HCT116 (cell line): ENCODE data around the gene PDE10A.

ENCODE experiments used
- EZH2phosphoT487 ChIP-seq: fragments of 200-600 bp; IDR thresholded peaks from 2 replicates; pipeline ENCODE4 v1.6.1; 2018; ENCODE audit warnings: antibody characterized with exemption, borderline replicate concordance
- POLR2A ChIP-seq: IDR thresholded peaks from 2 replicates; pipeline ENCODE4 v1.7.0; 2011; ENCODE audit warnings: borderline replicate concordance; ENCODE audit not compliant: insufficient read depth, insufficient read length; ENCODE audit errors: extremely low read depth
- POLR2AphosphoS5 ChIP-seq: IDR thresholded peaks from 2 replicates; pipeline ENCODE4 v1.6.1; 2011; ENCODE audit warnings: mild to moderate bottlenecking, low read depth, low read length, moderate library complexity
- YY1 ChIP-seq: IDR thresholded peaks from 2 replicates; pipeline ENCODE4 v1.6.1; 2011; ENCODE audit warnings: low read length, low read depth, moderate library complexity, mild to moderate bottlenecking; ENCODE audit not compliant: insufficient replicate concordance; ENCODE audit errors: extremely low read depth
- ZNF274 ChIP-seq: fragments of 200-500 bp; sonication (Bioruptor generic); IDR thresholded peaks from 2 replicates; pipeline ENCODE4 v1.6.1; 2014; ENCODE audit warnings: mild to moderate bottlenecking, low read depth, low read length, inconsistent platforms
- TF ChIP-seq, protein P1 (sequence below), 3 experiments: fragments of 200-600 bp in 1 of 3; sonication (generic) in 1 of 3; IDR thresholded peaks in 2 of 3; conservative IDR thresholded peaks in 1 of 3; 2 replicates each; pipeline ENCODE4 v1.5.1; 2012 to 2017; ENCODE audit warnings: low read depth in 2 of 3, low read length in 2 of 3, antibody characterized with exemption in 1 of 3, borderline replicate concordance in 1 of 3, control low read depth in 1 of 3, mild to moderate bottlenecking in 1 of 3, mixed read lengths in 1 of 3, mixed run types in 1 of 3, moderate library complexity in 1 of 3; ENCODE audit not compliant: insufficient read depth in 1 of 3
- TF ChIP-seq, protein P2 (sequence below): IDR thresholded peaks from 2 replicates; pipeline ENCODE4 v1.6.1; 2012; ENCODE audit warnings: low read depth

DNA sequence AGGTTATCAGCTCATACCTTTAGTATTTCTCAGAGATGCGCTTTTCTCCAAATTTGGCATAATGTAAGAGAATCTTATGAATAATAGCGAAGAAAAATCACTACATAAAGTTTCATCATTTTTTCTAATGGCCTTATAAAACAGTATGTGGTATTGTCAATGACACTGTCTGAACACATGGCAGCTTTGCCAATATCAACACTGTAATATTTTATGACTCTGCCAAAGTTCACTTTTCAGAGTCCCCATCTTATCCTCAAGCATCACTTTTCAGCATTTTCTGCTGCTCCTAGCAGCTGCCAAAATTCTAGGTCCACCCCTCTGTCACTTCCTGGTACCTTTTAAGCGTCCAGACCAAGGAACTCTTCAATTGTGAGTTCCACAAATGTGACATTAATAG, 182.1 kb downstream of the PDE10A start:
- TF ChIP-seq, protein P1, sequence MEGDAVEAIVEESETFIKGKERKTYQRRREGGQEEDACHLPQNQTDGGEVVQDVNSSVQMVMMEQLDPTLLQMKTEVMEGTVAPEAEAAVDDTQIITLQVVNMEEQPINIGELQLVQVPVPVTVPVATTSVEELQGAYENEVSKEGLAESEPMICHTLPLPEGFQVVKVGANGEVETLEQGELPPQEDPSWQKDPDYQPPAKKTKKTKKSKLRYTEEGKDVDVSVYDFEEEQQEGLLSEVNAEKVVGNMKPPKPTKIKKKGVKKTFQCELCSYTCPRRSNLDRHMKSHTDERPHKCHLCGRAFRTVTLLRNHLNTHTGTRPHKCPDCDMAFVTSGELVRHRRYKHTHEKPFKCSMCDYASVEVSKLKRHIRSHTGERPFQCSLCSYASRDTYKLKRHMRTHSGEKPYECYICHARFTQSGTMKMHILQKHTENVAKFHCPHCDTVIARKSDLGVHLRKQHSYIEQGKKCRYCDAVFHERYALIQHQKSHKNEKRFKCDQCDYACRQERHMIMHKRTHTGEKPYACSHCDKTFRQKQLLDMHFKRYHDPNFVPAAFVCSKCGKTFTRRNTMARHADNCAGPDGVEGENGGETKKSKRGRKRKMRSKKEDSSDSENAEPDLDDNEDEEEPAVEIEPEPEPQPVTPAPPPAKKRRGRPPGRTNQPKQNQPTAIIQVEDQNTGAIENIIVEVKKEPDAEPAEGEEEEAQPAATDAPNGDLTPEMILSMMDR (IDR thresholded peaks at IDR 0.05 in 2 of 3, conservative IDR thresholded peaks at IDR 0.05 in 1 of 3; ENCODE audit: borderline replicate concordance in 1 of 3, insufficient read depth in 1 of 3, low read depth in 2 of 3, low read length in 2 of 3): no peak
- no peak for TF ChIP-seq POLR2AphosphoS5
- TF ChIP-seq ZNF274: no peak
- TF ChIP-seq, protein P2, sequence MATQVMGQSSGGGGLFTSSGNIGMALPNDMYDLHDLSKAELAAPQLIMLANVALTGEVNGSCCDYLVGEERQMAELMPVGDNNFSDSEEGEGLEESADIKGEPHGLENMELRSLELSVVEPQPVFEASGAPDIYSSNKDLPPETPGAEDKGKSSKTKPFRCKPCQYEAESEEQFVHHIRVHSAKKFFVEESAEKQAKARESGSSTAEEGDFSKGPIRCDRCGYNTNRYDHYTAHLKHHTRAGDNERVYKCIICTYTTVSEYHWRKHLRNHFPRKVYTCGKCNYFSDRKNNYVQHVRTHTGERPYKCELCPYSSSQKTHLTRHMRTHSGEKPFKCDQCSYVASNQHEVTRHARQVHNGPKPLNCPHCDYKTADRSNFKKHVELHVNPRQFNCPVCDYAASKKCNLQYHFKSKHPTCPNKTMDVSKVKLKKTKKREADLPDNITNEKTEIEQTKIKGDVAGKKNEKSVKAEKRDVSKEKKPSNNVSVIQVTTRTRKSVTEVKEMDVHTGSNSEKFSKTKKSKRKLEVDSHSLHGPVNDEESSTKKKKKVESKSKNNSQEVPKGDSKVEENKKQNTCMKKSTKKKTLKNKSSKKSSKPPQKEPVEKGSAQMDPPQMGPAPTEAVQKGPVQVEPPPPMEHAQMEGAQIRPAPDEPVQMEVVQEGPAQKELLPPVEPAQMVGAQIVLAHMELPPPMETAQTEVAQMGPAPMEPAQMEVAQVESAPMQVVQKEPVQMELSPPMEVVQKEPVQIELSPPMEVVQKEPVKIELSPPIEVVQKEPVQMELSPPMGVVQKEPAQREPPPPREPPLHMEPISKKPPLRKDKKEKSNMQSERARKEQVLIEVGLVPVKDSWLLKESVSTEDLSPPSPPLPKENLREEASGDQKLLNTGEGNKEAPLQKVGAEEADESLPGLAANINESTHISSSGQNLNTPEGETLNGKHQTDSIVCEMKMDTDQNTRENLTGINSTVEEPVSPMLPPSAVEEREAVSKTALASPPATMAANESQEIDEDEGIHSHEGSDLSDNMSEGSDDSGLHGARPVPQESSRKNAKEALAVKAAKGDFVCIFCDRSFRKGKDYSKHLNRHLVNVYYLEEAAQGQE: no peak
- no peak for TF ChIP-seq YY1
- no peak for TF ChIP-seq POLR2A
- TF ChIP-seq EZH2phosphoT487: no peak
